Fibroblast of lung (primary cell): ENCODE measurements around the gene COL4A2. TPM values are rescaled to one million over a fixed set of nuclear protein-coding genes. Genes with fewer than 3 reads are reported as not detected.
A peak's percentile ranks its signal among the peaks of the same experiment; 100 is the strongest.

ENCODE experiments used
- DNase-seq, 2 donors: peaks; one replicate each; pipeline versions ENCODE4 v3.0.0 to v3.0.0-alpha.2; 2010; ENCODE audit warnings: low read depth in 2 of 2
- H2AFZ ChIP-seq: 2 replicates; pipeline ENCODE4 v1.5.1; 2012; ENCODE audit warnings: low read length, control low read depth, inconsistent platforms
- H3K27ac ChIP-seq: 2 replicates; pipeline ENCODE4 v1.5.1; 2011; ENCODE audit warnings: low read length, control low read depth; ENCODE audit not compliant: insufficient read depth
- H3K27me3 ChIP-seq: 2 replicates; pipeline ENCODE4 v1.5.1; 2011; ENCODE audit warnings: mild to moderate bottlenecking, low read length; ENCODE audit not compliant: control insufficient read depth, insufficient read depth
- H3K36me3 ChIP-seq: 2 replicates; pipeline ENCODE4 v1.5.1; 2011; ENCODE audit warnings: low read length; ENCODE audit not compliant: control insufficient read depth, insufficient read depth
- H3K4me1 ChIP-seq: 2 replicates; pipeline ENCODE4 v1.5.1; 2011; ENCODE audit warnings: low read length; ENCODE audit not compliant: control insufficient read depth, insufficient read depth; ENCODE audit errors: extremely low read depth
- H3K4me2 ChIP-seq: 2 replicates; pipeline ENCODE4 v1.5.1; 2011; ENCODE audit warnings: low read length, control low read depth; ENCODE audit not compliant: insufficient read depth; ENCODE audit errors: extremely low read depth
- H3K4me3 ChIP-seq, 4 experiments: fragments of 200-600 bp in 1 of 4; sonication (generic) in 1 of 4; replicated peaks in 1 of 4; 2 replicates each; pipeline ENCODE4 v1.5.1; 2011 to 2016; ENCODE audit warnings: low read length in 4 of 4, low read depth in 3 of 4, mild to moderate bottlenecking in 3 of 4, control low read depth in 2 of 4, inconsistent platforms in 1 of 4, mixed read lengths in 1 of 4; ENCODE audit not compliant: insufficient read depth in 1 of 4; ENCODE audit errors: control extremely low read depth in 1 of 4
- H3K79me2 ChIP-seq: 2 replicates; pipeline ENCODE4 v1.5.1; 2012; ENCODE audit warnings: mild to moderate bottlenecking, low read length, inconsistent platforms; ENCODE audit not compliant: control insufficient read depth, insufficient read depth
- H3K9ac ChIP-seq: 2 replicates; pipeline ENCODE4 v1.5.1; 2011; ENCODE audit warnings: mild to moderate bottlenecking, low read length, control low read depth; ENCODE audit not compliant: insufficient read depth
- H3K9me3 ChIP-seq: 2 replicates; pipeline ENCODE4 v1.5.1; 2012; ENCODE audit warnings: low read depth, low read length; ENCODE audit not compliant: control insufficient read depth, insufficient read depth
- H4K20me1 ChIP-seq: 2 replicates; pipeline ENCODE4 v1.5.1; 2011; ENCODE audit warnings: low read length; ENCODE audit not compliant: control insufficient read depth, insufficient read depth; ENCODE audit errors: extremely low read depth
- EZH2 ChIP-seq: IDR thresholded peaks from 2 replicates; pipeline ENCODE4 v1.5.1; 2012; ENCODE audit warnings: low read length, control low read depth, mild to moderate bottlenecking; ENCODE audit errors: missing control alignments
- polyA plus RNA-seq, 2 donors: library from polyadenylated mRNA; depleted of rRNA in 1 of 2; stranded (reverse) in 1 of 2; unstranded in 1 of 2; fragments of >200 nt; gene quantifications; 2 replicates each; pipeline ENCODE4 v1.2.1, GENCODE V29; 2011 to 2012; ENCODE audit warnings: missing spikeins in 1 of 2
- total RNA-seq: library from RNA; depleted of rRNA; stranded (reverse); fragments of >200 nt; gene quantifications from 2 replicates; pipeline ENCODE4 v1.2.1, GENCODE V29; 2014
- TF ChIP-seq, protein P1 (sequence below), 2 donors: IDR thresholded peaks in 1 of 2; conservative IDR thresholded peaks in 1 of 2; 1 replicate in 1 of 2; 2 replicates in 1 of 2; pipeline ENCODE4 v1.5.1; 2011 to 2012; ENCODE audit warnings: low read length in 2 of 2, control low read depth in 1 of 2, inconsistent platforms in 1 of 2, low read depth in 1 of 2, mild to moderate bottlenecking in 1 of 2

COL4A2 gene
- total and polyA plus RNA-seq, 2 donors (not counting 1 experiment from before 2014, with no cell fraction given) = 93.1 to 463 TPM

DNA sequence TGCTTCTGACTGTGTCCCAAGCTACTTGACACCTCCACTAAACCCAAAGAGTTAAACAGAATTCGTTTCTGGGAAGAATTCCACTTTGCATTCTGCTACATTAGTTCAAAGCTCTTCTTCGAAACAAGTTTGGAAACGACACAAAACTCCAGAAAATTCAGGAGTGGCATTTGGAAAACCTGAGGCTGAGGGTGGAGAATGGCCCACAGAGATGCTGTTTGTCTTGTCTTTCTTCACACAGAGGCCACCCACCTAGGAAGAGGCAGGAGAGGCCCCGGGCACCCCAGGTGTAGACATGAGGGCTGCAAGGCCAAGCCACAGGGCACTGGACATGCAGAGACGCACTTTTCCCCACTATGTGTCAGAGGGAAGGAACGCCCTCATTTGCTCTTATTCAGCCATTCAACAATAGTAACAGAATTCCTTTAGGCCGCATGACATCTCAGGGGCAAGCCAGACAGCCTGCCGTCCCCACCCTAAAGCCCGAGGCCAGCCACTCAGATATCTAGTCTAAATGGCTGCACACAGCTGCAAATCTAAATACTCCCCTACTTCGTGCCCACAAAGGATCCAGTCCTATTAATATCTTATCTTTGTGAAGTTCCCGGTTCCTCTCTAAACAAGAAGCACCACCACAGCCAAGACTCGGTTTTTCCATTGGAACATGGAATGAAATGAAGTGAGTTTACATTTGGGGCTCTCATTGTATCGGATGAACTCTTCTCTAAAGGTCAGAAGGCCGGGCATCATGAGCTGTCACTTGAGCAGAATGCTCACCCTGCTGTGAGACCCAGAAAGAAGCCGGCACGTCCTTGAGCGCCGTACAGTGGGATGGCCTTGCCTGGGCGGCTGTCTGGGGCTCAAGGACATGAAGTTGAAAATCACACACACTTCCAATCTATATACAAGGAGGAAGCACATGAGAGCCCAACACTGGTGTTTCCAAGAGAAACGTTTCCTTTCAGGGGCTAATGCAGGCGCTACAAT is 20.0 kb upstream of the COL4A2 start:
- Histone ChIP-seq H3K79me2 (peaks cover 44% of the 10 kb centered on the region), H3K9ac (no peak overlapping the region), H3K27ac (no peak overlapping the region), H2AFZ (no peak overlapping the region), H3K4me1 (peaks cover 29% of the 10 kb centered on the region), H3K9me3 (no peaks in the 10 kb centered on the region), H3K4me3 (no peak overlapping the region), H4K20me1 (no peaks in the 10 kb centered on the region), H3K27me3 (no peaks in the 10 kb centered on the region), H3K36me3 (peaks cover 3% of the 10 kb centered on the region), H3K4me2 (no peak overlapping the region)
- no peak for TF ChIP-seq EZH2
- TF ChIP-seq, protein P1, sequence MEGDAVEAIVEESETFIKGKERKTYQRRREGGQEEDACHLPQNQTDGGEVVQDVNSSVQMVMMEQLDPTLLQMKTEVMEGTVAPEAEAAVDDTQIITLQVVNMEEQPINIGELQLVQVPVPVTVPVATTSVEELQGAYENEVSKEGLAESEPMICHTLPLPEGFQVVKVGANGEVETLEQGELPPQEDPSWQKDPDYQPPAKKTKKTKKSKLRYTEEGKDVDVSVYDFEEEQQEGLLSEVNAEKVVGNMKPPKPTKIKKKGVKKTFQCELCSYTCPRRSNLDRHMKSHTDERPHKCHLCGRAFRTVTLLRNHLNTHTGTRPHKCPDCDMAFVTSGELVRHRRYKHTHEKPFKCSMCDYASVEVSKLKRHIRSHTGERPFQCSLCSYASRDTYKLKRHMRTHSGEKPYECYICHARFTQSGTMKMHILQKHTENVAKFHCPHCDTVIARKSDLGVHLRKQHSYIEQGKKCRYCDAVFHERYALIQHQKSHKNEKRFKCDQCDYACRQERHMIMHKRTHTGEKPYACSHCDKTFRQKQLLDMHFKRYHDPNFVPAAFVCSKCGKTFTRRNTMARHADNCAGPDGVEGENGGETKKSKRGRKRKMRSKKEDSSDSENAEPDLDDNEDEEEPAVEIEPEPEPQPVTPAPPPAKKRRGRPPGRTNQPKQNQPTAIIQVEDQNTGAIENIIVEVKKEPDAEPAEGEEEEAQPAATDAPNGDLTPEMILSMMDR (conservative IDR thresholded peaks at IDR 0.05 in 1 of 2, IDR thresholded peaks at IDR 0.05 in 1 of 2; ENCODE audit: low read depth in 1 of 2, low read length in 2 of 2) = no peak
- peak in 1 of 2 donors; percentile 74 for DNase-seq

DNA sequence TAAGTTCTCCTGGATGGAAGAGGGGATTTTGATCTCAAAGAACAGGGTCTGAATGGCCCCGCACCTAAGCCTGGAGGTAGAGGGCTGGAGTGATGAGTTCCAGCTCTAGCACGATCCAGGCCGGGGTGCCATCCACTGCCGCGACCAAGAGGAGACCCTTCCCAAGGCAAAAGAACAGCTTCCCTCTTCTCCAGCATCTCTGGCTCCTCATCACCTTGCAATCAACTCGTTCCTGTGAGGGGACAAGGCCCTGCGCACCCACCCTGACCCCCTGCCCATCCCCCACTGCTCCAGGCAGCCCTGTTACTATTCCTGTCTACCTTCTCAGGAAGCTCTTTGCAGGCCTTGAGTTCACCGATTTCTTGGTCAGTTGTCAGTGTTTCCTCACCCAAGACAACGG is 17.9 kb upstream of the COL4A2 start:
- H2AFZ ChIP-seq = no peak overlapping the region
- H3K9me3 ChIP-seq = no peaks in the 10 kb centered on the region
- H3K27ac ChIP-seq = no peak overlapping the region
- no peak overlapping the region for H3K9ac ChIP-seq
- H4K20me1 ChIP-seq = no peaks in the 10 kb centered on the region
- no peaks in the 10 kb centered on the region for H3K36me3 ChIP-seq
- no peak for TF ChIP-seq EZH2
- TF ChIP-seq, protein P1 (conservative IDR thresholded peaks at IDR 0.05 in 1 of 2, IDR thresholded peaks at IDR 0.05 in 1 of 2; ENCODE audit: low read depth in 1 of 2, low read length in 2 of 2) = no peak
- H3K4me3 ChIP-seq = no peak overlapping the region
- H3K79me2 ChIP-seq = peaks cover 39% of the 10 kb centered on the region
- no peak overlapping the region for H3K4me2 ChIP-seq
- DNase-seq = no peak
- H3K27me3 ChIP-seq = no peaks in the 10 kb centered on the region
- H3K4me1 ChIP-seq = peaks cover 20% of the 10 kb centered on the region

DNA sequence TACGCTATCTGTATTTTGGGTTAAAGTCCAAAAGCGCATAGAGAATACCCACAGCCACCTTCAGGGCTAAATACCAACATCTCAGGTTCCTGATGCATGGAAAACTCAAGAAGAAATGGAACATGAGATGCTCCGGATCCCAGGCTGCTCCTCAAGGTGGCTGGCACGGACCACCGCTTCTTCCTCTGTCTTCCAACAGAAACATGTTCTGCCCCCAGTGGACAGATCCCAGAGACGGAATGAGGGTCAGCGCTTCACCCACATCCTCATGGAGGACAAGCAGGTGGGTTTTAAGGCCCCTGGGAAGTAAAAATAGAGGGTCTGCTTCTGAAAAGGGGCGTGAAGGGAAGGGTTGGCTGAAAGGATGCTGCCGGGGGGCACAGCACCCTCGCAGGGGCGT is 17.4 kb upstream of the COL4A2 start:
- no peak overlapping the region for H3K27ac ChIP-seq
- no peaks in the 10 kb centered on the region for H4K20me1 ChIP-seq
- no peak overlapping the region for H3K4me3 ChIP-seq
- no peaks in the 10 kb centered on the region for H3K27me3 ChIP-seq
- H2AFZ ChIP-seq = no peak overlapping the region
- peaks cover 40% of the 10 kb centered on the region for H3K79me2 ChIP-seq
- no peaks in the 10 kb centered on the region for H3K9me3 ChIP-seq
- no peak overlapping the region for H3K9ac ChIP-seq
- H3K4me1 ChIP-seq = peaks cover 20% of the 10 kb centered on the region
- no peaks in the 10 kb centered on the region for H3K36me3 ChIP-seq
- H3K4me2 ChIP-seq = no peak overlapping the region
- no peak for DNase-seq
- TF ChIP-seq EZH2 = no peak
- TF ChIP-seq, protein P1 (conservative IDR thresholded peaks at IDR 0.05 in 1 of 2, IDR thresholded peaks at IDR 0.05 in 1 of 2; ENCODE audit: low read depth in 1 of 2, low read length in 2 of 2) = no peak
